ENCODE data around the gene FAM78B. TPM values are rescaled to one million over a fixed set of nuclear protein-coding genes. Genes with fewer than 3 reads are reported as not detected.

FAM78B gene
- total and polyA plus RNA-seq, 2 of the 8 experiments (the other 6 are each of a cell fraction or from before 2014, with no cell fraction given): 2.3 to 3.6 TPM

DNA sequence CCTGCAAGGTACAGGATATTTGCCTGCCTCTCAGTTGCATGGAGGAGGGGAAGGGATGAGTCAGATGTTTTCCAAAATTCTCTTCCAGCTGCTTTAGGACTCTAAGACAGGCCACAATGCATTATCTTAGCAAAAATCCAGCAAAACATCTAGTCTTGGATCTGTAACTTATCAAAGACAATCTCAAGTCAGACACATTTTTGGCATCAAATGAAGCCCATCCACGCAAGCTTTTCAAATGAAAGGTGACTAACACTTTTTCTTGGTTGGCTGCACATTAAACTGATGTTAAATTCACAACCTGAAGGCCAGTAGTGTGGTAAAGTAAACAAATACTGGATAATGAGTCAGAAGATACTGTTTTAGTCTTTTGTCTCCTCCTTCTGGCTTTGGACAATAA lies 21.3 kb downstream of the FAM78B start (continued):
- TF ChIP-seq, protein P1, sequence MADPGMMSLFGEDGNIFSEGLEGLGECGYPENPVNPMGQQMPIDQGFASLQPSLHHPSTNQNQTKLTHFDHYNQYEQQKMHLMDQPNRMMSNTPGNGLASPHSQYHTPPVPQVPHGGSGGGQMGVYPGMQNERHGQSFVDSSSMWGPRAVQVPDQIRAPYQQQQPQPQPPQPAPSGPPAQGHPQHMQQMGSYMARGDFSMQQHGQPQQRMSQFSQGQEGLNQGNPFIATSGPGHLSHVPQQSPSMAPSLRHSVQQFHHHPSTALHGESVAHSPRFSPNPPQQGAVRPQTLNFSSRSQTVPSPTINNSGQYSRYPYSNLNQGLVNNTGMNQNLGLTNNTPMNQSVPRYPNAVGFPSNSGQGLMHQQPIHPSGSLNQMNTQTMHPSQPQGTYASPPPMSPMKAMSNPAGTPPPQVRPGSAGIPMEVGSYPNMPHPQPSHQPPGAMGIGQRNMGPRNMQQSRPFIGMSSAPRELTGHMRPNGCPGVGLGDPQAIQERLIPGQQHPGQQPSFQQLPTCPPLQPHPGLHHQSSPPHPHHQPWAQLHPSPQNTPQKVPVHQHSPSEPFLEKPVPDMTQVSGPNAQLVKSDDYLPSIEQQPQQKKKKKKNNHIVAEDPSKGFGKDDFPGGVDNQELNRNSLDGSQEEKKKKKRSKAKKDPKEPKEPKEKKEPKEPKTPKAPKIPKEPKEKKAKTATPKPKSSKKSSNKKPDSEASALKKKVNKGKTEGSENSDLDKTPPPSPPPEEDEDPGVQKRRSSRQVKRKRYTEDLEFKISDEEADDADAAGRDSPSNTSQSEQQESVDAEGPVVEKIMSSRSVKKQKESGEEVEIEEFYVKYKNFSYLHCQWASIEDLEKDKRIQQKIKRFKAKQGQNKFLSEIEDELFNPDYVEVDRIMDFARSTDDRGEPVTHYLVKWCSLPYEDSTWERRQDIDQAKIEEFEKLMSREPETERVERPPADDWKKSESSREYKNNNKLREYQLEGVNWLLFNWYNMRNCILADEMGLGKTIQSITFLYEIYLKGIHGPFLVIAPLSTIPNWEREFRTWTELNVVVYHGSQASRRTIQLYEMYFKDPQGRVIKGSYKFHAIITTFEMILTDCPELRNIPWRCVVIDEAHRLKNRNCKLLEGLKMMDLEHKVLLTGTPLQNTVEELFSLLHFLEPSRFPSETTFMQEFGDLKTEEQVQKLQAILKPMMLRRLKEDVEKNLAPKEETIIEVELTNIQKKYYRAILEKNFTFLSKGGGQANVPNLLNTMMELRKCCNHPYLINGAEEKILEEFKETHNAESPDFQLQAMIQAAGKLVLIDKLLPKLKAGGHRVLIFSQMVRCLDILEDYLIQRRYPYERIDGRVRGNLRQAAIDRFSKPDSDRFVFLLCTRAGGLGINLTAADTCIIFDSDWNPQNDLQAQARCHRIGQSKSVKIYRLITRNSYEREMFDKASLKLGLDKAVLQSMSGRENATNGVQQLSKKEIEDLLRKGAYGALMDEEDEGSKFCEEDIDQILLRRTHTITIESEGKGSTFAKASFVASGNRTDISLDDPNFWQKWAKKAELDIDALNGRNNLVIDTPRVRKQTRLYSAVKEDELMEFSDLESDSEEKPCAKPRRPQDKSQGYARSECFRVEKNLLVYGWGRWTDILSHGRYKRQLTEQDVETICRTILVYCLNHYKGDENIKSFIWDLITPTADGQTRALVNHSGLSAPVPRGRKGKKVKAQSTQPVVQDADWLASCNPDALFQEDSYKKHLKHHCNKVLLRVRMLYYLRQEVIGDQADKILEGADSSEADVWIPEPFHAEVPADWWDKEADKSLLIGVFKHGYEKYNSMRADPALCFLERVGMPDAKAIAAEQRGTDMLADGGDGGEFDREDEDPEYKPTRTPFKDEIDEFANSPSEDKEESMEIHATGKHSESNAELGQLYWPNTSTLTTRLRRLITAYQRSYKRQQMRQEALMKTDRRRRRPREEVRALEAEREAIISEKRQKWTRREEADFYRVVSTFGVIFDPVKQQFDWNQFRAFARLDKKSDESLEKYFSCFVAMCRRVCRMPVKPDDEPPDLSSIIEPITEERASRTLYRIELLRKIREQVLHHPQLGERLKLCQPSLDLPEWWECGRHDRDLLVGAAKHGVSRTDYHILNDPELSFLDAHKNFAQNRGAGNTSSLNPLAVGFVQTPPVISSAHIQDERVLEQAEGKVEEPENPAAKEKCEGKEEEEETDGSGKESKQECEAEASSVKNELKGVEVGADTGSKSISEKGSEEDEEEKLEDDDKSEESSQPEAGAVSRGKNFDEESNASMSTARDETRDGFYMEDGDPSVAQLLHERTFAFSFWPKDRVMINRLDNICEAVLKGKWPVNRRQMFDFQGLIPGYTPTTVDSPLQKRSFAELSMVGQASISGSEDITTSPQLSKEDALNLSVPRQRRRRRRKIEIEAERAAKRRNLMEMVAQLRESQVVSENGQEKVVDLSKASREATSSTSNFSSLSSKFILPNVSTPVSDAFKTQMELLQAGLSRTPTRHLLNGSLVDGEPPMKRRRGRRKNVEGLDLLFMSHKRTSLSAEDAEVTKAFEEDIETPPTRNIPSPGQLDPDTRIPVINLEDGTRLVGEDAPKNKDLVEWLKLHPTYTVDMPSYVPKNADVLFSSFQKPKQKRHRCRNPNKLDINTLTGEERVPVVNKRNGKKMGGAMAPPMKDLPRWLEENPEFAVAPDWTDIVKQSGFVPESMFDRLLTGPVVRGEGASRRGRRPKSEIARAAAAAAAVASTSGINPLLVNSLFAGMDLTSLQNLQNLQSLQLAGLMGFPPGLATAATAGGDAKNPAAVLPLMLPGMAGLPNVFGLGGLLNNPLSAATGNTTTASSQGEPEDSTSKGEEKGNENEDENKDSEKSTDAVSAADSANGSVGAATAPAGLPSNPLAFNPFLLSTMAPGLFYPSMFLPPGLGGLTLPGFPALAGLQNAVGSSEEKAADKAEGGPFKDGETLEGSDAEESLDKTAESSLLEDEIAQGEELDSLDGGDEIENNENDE (IDR thresholded peaks at IDR 0.05; ENCODE audit: insufficient replicate concordance, low read length): no peak
- TF ChIP-seq CHD1 (IDR thresholded peaks at IDR 0.05; ENCODE audit: low read depth, low read length) (no peak), ASH2L (IDR thresholded peaks at IDR 0.05; ENCODE audit: low read length) (no peak), YY1 (IDR thresholded peaks at IDR 0.05; ENCODE audit: low read depth, low read length) (no peak), SIN3A (conservative IDR thresholded peaks at IDR 0.05 in 1 of 2, IDR thresholded peaks at IDR 0.05 in 1 of 2; ENCODE audit: low read depth in 1 of 2, low read length in 2 of 2) (no peak), TEAD4 (IDR thresholded peaks at IDR 0.05; ENCODE audit: low read depth, low read length) (no peak), NRF1 (IDR thresholded peaks at IDR 0.05; ENCODE audit: low read depth, low read length) (no peak), CEBPB (IDR thresholded peaks at IDR 0.05; ENCODE audit: low read depth, low read length) (no peak), RXRA (IDR thresholded peaks at IDR 0.05; ENCODE audit: insufficient read depth, low read depth, low read length) (no peak), BRCA1 (IDR thresholded peaks at IDR 0.05; ENCODE audit: low read depth, low read length) (no peak)
- TF ChIP-seq, protein P2, sequence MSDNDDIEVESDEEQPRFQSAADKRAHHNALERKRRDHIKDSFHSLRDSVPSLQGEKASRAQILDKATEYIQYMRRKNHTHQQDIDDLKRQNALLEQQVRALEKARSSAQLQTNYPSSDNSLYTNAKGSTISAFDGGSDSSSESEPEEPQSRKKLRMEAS (IDR thresholded peaks at IDR 0.05): no peak
- TF ChIP-seq, protein P3, sequence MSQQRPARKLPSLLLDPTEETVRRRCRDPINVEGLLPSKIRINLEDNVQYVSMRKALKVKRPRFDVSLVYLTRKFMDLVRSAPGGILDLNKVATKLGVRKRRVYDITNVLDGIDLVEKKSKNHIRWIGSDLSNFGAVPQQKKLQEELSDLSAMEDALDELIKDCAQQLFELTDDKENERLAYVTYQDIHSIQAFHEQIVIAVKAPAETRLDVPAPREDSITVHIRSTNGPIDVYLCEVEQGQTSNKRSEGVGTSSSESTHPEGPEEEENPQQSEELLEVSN (IDR thresholded peaks at IDR 0.05): no peak
